GM12873 (cell line): Measurements from ENCODE around the gene NEU1.

ENCODE experiments used
- CTCF ChIP-seq: IDR thresholded peaks from 2 replicates; pipeline ENCODE4 v1.5.1; 2012; ENCODE audit warnings: low read depth, mild to moderate bottlenecking, moderate library complexity, low read length, control low read depth; ENCODE audit not compliant: insufficient read depth; ENCODE audit errors: missing control alignments

Gene NEU1

GRCh38 chr6:31875877-31876276, 13.3 kb upstream of the NEU1 start:
- no peak for TF ChIP-seq CTCF

GRCh38 chr6:31874836-31875572, 12.4 kb upstream of the NEU1 start:
- TF ChIP-seq CTCF, result no peak

GRCh38 chr6:31874084-31874670, 11.6 kb upstream of the NEU1 start:
- TF ChIP-seq CTCF, result no peak

GRCh38 chr6:31871046-31871659, 8.5 kb upstream of the NEU1 start:
- TF ChIP-seq CTCF, result no peak

GRCh38 chr6:31870385-31870921, 7.8 kb upstream of the NEU1 start:
- TF ChIP-seq CTCF, result peak; percentile 34

GRCh38 chr6:31869343-31869742, 6.7 kb upstream of the NEU1 start:
- TF ChIP-seq CTCF, result no peak
